Spinal cord (tissue), 10 donors: ENCODE measurements around the gene SYVN1. TPM values are rescaled to one million over a fixed set of nuclear protein-coding genes. Genes with fewer than 3 reads are reported as not detected.

ENCODE experiments used
- DNase-seq, 6 donors: peaks; one replicate each; pipeline versions ENCODE4 v3.0.0 to v3.0.0-alpha.2; 2013 to 2015; ENCODE audit warnings: low spot score in 6 of 6, low read depth in 4 of 6
- H3K27ac ChIP-seq: one replicate; pipeline ENCODE4 v1.5.1; 2013; ENCODE audit warnings: low read depth, low read length, control low read depth
- H3K27me3 ChIP-seq: one replicate; pipeline ENCODE4 v1.6.1; 2013; ENCODE audit warnings: low read length; ENCODE audit not compliant: control insufficient read depth, insufficient read depth
- H3K36me3 ChIP-seq: one replicate; pipeline ENCODE4 v1.6.1; 2013; ENCODE audit warnings: low read length; ENCODE audit not compliant: control insufficient read depth, insufficient read depth
- H3K4me1 ChIP-seq: one replicate; pipeline ENCODE4 v1.6.1; 2013; ENCODE audit warnings: low read length; ENCODE audit not compliant: control insufficient read depth, insufficient read depth
- H3K4me3 ChIP-seq: one replicate; pipeline ENCODE4 v1.5.1; 2013; ENCODE audit warnings: low read depth, low read length, control low read depth
- H3K9me3 ChIP-seq: one replicate; pipeline ENCODE4 v1.6.1; 2013; ENCODE audit warnings: low read length; ENCODE audit not compliant: control insufficient read depth, insufficient read depth
- WGBS: methylation state at CpG from one replicate; pipeline ENCODE4 v1.1.5; 2013; ENCODE audit warnings: missing lambda C conversion rate; ENCODE audit not compliant: insufficient coverage; 5-methylcytosine and 5-hydroxymethylcytosine counted together
- polyA plus RNA-seq, 2 donors: library from polyadenylated mRNA; unstranded; fragments of 120-200 nt; gene quantifications; one replicate each; pipeline ENCODE4 v1.2.1, GENCODE V29; 2013; ENCODE audit not compliant: insufficient read length in 2 of 2
- total RNA-seq, 2 donors: library from RNA; depleted of rRNA in 1 of 2; stranded (reverse); fragments of 120-200 nt in 1 of 2; fragments of >200 nt in 1 of 2; gene quantifications; one replicate each; pipeline versions ENCODE4 v1.2.3 to v1.2.4, GENCODE V29; 2013 to 2014
- donor health status: healthy.

Gene SYVN1
- total and polyA plus RNA-seq, 4 donors = 14.3 to 52.6 (median 31.3) TPM

GRCh38 chr11:65128182-65129145 lies 5.9 kb downstream of the SYVN1 start:
- H3K36me3 ChIP-seq = peaks cover 86% of the 10 kb centered on the region

GRCh38 chr11:65127473-65128181 lies 6.7 kb downstream of the SYVN1 start:
- 92% methylated on average over 6 of the region's 12 CpGs for WGBS

More at GRCh38 chr11:65128182-65129145, 5.9 kb downstream of the SYVN1 start:
- Histone ChIP-seq H3K4me3 (no peak overlapping the region), H3K4me1 (peaks cover 16% of the 10 kb centered on the region), H3K9me3 (no peaks in the 10 kb centered on the region), H3K27ac (no peak overlapping the region), H3K27me3 (no peaks in the 10 kb centered on the region)
- 91% methylated on average over 13 of the region's 15 CpGs for WGBS
- no peak for DNase-seq

GRCh38 chr11:65126624-65127274 lies 7.6 kb downstream of the SYVN1 start:
- WGBS = 88% methylated on average over 4 of the region's 6 CpGs
- DNase-seq = no peak
- no peak overlapping the region for H3K4me3 ChIP-seq

More at GRCh38 chr11:65127473-65128181, 6.7 kb downstream of the SYVN1 start:
- Histone ChIP-seq H3K4me3 (no peak overlapping the region), H3K4me1 (peaks cover 11% of the 10 kb centered on the region), H3K9me3 (no peaks in the 10 kb centered on the region), H3K27me3 (no peaks in the 10 kb centered on the region), H3K36me3 (peaks cover 79% of the 10 kb centered on the region), H3K27ac (no peak overlapping the region)
- no peak for DNase-seq

GRCh38 chr11:65125197-65126056 lies 8.9 kb downstream of the SYVN1 start:
- no peak overlapping the region for H3K27ac ChIP-seq
- no peak for DNase-seq

More at GRCh38 chr11:65126624-65127274, 7.6 kb downstream of the SYVN1 start:
- H3K4me1 ChIP-seq = peaks cover 6% of the 10 kb centered on the region
- no peaks in the 10 kb centered on the region for H3K27me3 ChIP-seq
- no peaks in the 10 kb centered on the region for H3K9me3 ChIP-seq
- H3K27ac ChIP-seq = no peak overlapping the region
- H3K36me3 ChIP-seq = peaks cover 71% of the 10 kb centered on the region

GRCh38 chr11:65124480-65125196 lies 9.7 kb downstream of the SYVN1 start:
- Histone ChIP-seq H3K9me3 (no peaks in the 10 kb centered on the region), H3K4me3 (no peak overlapping the region), H3K36me3 (peaks cover 61% of the 10 kb centered on the region), H3K27ac (no peak overlapping the region), H3K27me3 (no peaks in the 10 kb centered on the region), H3K4me1 (peaks cover 16% of the 10 kb centered on the region)
- WGBS = 100% methylated on average over 2 of the region's 5 CpGs
- DNase-seq = no peak

More at GRCh38 chr11:65125197-65126056, 8.9 kb downstream of the SYVN1 start:
- Histone ChIP-seq H3K36me3 (peaks cover 61% of the 10 kb centered on the region), H3K4me1 (peaks cover 16% of the 10 kb centered on the region), H3K27me3 (no peaks in the 10 kb centered on the region), H3K9me3 (no peaks in the 10 kb centered on the region), H3K4me3 (no peak overlapping the region)
- WGBS = 94% methylated on average over 9 of the region's 12 CpGs

GRCh38 chr11:65121865-65122696 lies 12.2 kb downstream of the SYVN1 start, which contains the start of the genes FAU and MRPL49:
FAU (minus strand) TSS chr11:65122134; CDS start chr11:65121813, 321 bp downstream.
MRPL49 (plus strand) TSS chr11:65122321; CDS start chr11:65122347, 26 bp downstream.
- Histone ChIP-seq H3K36me3 (peaks cover 53% of the 10 kb centered on the region), H3K9me3 (no peaks in the 10 kb centered on the region), H3K27me3 (no peaks in the 10 kb centered on the region), H3K4me1 (peaks cover 26% of the 10 kb centered on the region), H3K27ac (peak within 1 kb of the TSS; percentile 91), H3K4me3 (peak within 1 kb of the TSS; percentile 97)
- peak; percentile 89 to 99 (median 92) for DNase-seq
- under 1% methylated on average over 61 of the region's 64 CpGs for WGBS

GRCh38 chr11:65121447-65121864 lies 12.9 kb downstream of the SYVN1 start:
- H3K4me1 ChIP-seq = peaks cover 32% of the 10 kb centered on the region
- peaks cover 53% of the 10 kb centered on the region for H3K36me3 ChIP-seq
- no peak for DNase-seq
- no peaks in the 10 kb centered on the region for H3K27me3 ChIP-seq
- H3K9me3 ChIP-seq = no peaks in the 10 kb centered on the region
- H3K4me3 ChIP-seq = peak overlapping the region; percentile 97
- H3K27ac ChIP-seq = peak overlapping the region; percentile 91
- 5% methylated on average over 22 of the region's 22 CpGs for WGBS

- H3K27ac ChIP-seq = no peak overlapping the region
- 80% methylated on average over 1 of the region's 3 CpGs for WGBS
- H3K9me3 ChIP-seq = no peaks in the 10 kb centered on the region
- no peak for DNase-seq
- H3K4me3 ChIP-seq = no peak overlapping the region
- peaks cover 53% of the 10 kb centered on the region for H3K36me3 ChIP-seq
- H3K4me1 ChIP-seq = peaks cover 38% of the 10 kb centered on the region
- H3K27me3 ChIP-seq = no peaks in the 10 kb centered on the region
Observed at GRCh38 chr11:65120831-65121230, 13.5 kb downstream of the SYVN1 start.
